AG04449 (cell line): ENCODE data around the gene RHBDL1.
A peak's percentile ranks its signal among the peaks of the same experiment; 100 is the strongest.

Source experiments
- CTCF ChIA-PET: fragments of 350-600 bp; formaldehyde crosslinking; extraction: SDS; loops from one replicate; lab custom pipeline; 2021; ENCODE audit warnings: antibody characterized with exemption; lab: Yijun Ruan, JAX
- POLR2A ChIA-PET: fragments of 400-600, 350-600 bp; formaldehyde crosslinking; extraction: SDS; loops from one replicate; lab custom pipeline; 2020; ENCODE audit warnings: antibody characterized with exemption, inconsistent platforms; lab: Yijun Ruan, JAX
- DNase-seq: peaks from one replicate; pipeline ENCODE4 v3.0.0-alpha.2; 2010; ENCODE audit warnings: low read depth, low spot score
- H3K4me3 ChIP-seq: 2 replicates; pipeline ENCODE4 v1.5.1; 2011; ENCODE audit warnings: low read depth, mild to moderate bottlenecking, control low read depth, low read length
- CTCF ChIP-seq: IDR thresholded peaks from one replicate; pipeline ENCODE4 v1.5.1; 2011; ENCODE audit warnings: mild to moderate bottlenecking, moderate library complexity, low read length, control low read depth, inconsistent platforms; ENCODE audit not compliant: insufficient read depth; ENCODE audit errors: missing control alignments

The RHBDL1 gene

GRCh38 chr16:666572-666971 lies 8.9 kb upstream of the RHBDL1 start:
- no peak for TF ChIP-seq CTCF
- H3K4me3 ChIP-seq: no peak overlapping the region

GRCh38 chr16:667113-667779 lies 8.2 kb upstream of the RHBDL1 start:
- ChIA-PET CTCF (interaction anchor here (0.6 to 2.7 kb wide), 26 partner anchors 8 to 127 kb away, joined by 3 to 21 read pairs (median 4); partner anchors contain the start of genes CHTF18, RHBDL1, STUB1 and WDR90), POLR2A (interaction anchor here (1.0 to 1.5 kb wide), 2 partner anchors 9 to 41 kb away, joined by 3 to 4 read pairs; no protein-coding TSS in a partner anchor)
- TF ChIP-seq CTCF: no peak
- no peak overlapping the region for H3K4me3 ChIP-seq
- DNase-seq: no peak

More at GRCh38 chr16:666572-666971, 8.9 kb upstream of the RHBDL1 start:
- POLR2A ChIA-PET: interaction anchor here (1.5 kb wide), 1 partner anchor 10 kb away, joined by 3 read pairs; no protein-coding TSS in a partner anchor
- CTCF ChIA-PET: interaction anchor here (1.2 to 2.7 kb wide), 5 partner anchors 15 to 98 kb away, joined by 3 to 13 read pairs (median 8); no protein-coding TSS in a partner anchor
- no peak for DNase-seq

GRCh38 chr16:667780-668518 lies 7.5 kb upstream of the RHBDL1 start, which contains the start of gene RHOT2:
RHOT2 (plus strand) TSS chr16:668132; CDS start chr16:668200, 68 bp downstream.
- ChIA-PET CTCF (interaction anchor here (0.6 to 2.7 kb wide), 28 partner anchors 8 to 129 kb away, joined by 3 to 21 read pairs (median 4); partner anchors contain the start of genes CHTF18, RHBDL1, STUB1 and WDR90), POLR2A (interaction anchor here (1.0 to 1.9 kb wide), 3 partner anchors 8 to 41 kb away, joined by 3 to 6 read pairs (median 4); no protein-coding TSS in a partner anchor)
- H3K4me3 ChIP-seq: peak within 1 kb of the TSS; percentile 85
- peak; percentile 81 for TF ChIP-seq CTCF
- DNase-seq: no peak

- peak overlapping the region; percentile 85 for H3K4me3 ChIP-seq
- TF ChIP-seq CTCF: no peak
- CTCF ChIA-PET: interaction anchor here (0.7 to 2.7 kb wide), 12 partner anchors 7 to 130 kb away, joined by 3 to 13 read pairs (median 8); partner anchors contain the start of gene RHBDL1
- POLR2A ChIA-PET: interaction anchor here (1.0 to 1.9 kb wide), 2 partner anchors 10 to 42 kb away, joined by 4 to 6 read pairs; no protein-coding TSS in a partner anchor
- DNase-seq: no peak
Measured at GRCh38 chr16:668519-669171, 6.8 kb upstream of the RHBDL1 start.

GRCh38 chr16:669666-670065 lies 5.8 kb upstream of the RHBDL1 start:
- no peak for TF ChIP-seq CTCF
- DNase-seq: no peak
- CTCF ChIA-PET: interaction anchor here (1.2 kb wide), 1 partner anchor 11 kb away, joined by 3 read pairs; the partner anchor contains the start of gene STUB1
- POLR2A ChIA-PET: interaction anchor here (0.5 to 1.9 kb wide), 2 partner anchors 9 to 86 kb away, joined by 5 to 6 read pairs; no protein-coding TSS in a partner anchor
- H3K4me3 ChIP-seq: peak overlapping the region; percentile 85; the same call in 1 of the 2 replicates
